ENCODE data around the gene AZIN2.
"Not testable (repeated sequence)": the region's sequence is repeated elsewhere in the genome, so short reads cannot be mapped to it uniquely, and the experiment has no call there.

The AZIN2 gene

DNA sequence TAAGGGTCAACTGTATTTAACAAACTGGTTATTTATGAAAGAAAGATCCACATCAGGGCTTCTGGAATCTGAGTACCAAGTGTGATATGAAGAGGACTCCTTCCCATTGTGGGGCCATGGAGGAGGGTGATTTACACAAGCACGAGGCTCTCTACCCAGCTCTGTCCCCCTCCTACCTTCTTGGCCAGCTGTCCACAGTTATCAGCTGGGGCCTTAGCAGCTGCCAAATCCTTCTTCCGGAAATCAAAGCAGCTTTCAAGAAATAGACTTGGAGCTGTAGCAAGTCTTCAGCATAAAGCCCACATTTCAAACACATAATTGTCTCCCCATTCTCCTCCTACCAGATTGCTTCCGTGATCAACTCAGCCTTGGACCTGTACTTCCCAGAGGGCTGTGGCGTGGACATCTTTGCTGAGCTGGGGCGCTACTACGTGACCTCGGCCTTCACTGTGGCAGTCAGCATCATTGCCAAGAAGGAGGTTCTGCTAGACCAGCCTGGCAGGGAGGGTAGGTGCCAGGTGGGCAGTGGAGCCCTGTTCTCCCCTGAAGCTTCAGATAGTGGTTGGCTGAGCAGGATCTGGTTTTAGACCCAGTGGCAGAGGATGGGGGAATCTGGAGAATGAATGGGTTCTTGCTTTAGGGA, 15.5 kb downstream of the AZIN2 start:
- DNase-seq: no peak

DNA sequence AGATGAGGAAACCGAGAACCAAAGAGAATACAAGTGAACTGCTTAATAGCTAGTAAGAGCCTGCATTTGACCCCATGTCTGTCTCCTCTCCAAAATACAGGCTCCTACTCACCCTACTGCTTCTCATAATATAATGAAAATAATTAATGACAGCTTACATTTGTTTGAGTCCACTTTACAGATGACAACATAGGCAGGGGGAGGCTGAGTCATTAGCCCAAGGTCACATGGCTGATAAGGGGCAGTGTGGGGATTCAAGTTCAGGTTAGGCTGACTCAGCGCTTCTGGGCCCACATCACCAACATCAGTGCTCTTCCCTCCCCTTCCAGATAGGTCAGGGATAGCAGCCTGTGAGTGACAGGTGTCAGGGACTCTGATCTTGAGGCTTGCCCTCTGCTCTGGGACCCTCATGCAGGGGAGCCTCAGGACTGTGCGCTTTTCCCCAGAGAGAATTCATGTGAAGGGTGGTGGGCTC, 16.2 kb downstream of the AZIN2 start:
- no peak for DNase-seq

DNA sequence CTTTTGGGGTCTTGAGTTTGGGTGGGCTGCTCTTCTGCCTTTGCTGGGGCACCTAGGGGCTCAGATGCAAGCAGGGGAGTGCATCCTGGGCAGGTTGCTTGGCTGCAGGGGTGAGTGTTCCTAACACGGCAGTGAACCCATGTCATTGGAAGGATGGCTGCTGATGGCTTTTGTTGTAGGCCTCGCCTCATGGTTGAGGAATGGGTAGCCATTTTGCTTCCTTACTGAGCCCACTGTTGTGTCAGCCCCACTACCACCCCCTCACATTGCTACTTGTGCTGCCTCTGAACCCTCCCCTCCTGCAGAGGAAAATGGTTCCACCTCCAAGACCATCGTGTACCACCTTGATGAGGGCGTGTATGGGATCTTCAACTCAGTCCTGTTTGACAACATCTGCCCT, 16.8 kb downstream of the AZIN2 start:
- no peak for DNase-seq

DNA sequence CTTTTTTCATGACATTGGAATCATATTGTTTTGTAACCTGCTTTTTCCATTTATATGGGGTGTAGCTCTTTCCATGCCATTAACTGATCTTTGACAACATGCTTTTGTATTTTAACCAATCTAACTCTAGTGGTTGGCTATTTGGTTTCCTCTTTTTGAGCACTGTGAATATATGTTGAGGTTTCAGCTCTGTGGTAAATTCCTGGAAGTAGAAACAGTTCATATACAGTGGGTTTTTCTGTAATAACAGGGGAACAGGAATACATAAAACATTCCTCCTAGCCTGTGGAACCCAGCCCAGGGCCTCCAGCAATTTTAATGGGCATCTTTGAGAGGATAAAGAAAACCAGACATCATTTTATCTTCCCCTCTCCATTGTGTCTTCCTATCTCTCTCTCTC, 17.4 kb downstream of the AZIN2 start:
- peak in 1 of 5 donors; percentile 52 for DNase-seq

DNA sequence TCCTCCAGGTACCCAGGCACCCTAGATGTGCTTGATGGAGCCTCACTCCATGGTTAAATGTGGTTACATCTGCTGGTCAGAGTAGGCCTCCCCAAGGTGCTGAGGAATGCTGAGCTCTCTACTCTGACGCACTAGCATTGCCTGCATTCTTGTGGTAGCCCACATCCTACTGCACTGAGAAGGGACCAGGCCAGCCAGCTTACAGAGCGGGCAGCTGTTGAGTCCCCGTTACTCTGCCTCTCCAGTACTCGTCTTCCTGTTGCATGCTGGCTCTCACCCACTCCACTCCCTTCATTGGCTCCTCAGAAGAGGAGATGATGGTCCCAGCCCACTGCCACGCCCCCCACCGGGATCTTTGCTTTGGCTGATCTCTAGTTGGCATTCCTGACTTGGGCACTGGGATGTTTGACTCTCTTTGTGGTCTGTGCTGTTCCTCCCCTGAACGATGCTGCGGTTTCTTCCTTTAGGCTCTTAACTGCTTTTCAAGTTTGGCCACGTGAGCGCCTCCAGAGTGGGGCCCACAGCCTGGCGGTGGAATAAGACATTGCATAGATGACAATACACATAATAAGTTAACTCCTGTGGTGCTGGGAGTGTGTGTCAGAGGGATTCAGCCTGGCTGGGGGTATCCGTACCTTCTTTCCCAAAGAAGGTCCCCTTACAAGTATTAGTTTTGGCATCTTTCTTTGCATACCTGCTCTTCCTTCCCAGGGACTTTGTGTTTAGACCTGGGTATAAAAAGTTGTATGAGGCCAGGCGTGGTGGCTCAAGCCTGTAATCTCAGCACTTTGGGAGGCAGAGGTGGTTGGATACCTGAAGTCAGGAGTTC, 18.6 kb downstream of the AZIN2 start:
- peak; percentile 35 to 96 (median 56) for DNase-seq

DNA sequence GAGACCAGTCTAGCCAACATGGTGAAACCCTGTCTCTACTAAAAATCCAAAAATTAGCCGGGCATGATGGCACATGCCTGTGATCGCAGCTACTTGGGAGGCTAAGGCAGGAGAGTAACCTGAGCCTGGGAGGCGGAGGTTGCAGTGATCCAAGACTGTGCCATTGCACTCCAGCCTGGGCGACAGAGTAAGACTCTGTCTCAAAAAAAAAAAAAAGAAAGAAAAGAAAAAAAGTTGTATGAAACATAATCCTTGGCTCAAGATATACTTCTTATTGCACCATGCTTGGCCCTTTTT, 19.1 kb downstream of the AZIN2 start:
- not testable (repeated sequence) for DNase-seq

DNA sequence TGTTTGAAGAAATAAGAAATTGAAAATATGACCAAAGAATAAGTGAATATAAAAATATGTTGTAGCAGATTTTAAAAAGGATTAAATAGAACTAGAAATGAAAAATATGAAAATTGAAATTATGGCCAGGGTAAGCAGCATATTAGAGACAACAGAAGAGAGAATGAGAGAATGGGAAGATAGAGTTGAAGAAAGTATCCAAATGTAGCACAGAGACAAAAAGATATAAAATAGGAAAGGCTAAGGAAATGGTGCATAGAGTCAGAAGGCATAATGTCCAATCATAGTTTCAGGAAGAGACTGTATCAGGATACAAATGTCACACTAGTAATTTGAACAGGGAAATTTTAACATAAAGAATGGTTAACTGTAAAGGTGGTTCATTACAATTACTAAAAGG, 29.5 kb downstream of the AZIN2 start:
- DNase-seq: no peak

DNA sequence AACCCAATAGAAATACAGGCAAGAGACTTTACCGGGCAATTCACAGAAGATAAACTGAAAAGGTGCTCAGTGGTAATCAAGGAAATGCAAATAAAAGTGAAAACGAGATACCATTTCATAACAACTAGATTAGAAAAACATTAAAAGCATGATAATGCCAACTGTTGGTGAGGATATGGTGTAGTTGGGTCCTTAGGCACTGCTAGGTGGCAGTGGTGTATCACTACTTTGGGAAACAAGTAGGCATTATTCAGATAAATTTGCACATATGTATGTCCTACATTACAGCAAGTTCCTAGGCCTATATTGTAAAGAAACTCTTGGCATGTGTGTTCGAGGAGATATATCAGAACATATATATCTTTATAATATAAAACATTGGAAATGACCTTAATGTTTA, 31.0 kb downstream of the AZIN2 start:
- DNase-seq: peak in 1 of 5 donors; percentile 38

DNA sequence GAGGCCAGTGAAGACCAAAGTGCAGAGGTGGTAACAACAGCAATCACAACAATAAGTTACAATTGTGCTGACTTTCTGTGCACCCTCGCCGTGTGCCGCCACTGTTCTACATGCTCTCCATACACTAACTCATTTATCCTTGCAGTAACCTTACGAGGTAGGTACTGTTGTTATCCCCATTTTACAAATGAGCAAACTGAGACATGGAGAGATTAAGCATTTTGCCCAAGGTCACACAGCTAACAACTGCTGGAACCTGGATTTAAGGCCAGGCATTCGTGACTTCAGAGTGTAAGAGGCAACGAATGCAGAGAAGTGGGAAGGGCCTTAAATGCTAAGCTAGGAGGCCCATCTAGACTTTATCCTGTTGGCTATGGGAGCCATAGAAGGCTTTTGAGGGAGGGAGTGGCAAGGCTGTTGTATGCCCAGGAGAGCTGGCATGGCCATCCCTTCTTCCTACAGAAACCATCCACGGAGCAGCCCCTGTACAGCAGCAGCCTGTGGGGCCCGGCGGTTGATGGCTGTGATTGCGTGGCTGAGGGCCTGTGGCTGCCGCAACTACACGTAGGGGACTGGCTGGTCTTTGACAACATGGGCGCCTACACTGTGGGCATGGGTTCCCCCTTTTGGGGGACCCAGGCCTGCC, 36.6 kb downstream of the AZIN2 start:
- DNase-seq: no peak

DNA sequence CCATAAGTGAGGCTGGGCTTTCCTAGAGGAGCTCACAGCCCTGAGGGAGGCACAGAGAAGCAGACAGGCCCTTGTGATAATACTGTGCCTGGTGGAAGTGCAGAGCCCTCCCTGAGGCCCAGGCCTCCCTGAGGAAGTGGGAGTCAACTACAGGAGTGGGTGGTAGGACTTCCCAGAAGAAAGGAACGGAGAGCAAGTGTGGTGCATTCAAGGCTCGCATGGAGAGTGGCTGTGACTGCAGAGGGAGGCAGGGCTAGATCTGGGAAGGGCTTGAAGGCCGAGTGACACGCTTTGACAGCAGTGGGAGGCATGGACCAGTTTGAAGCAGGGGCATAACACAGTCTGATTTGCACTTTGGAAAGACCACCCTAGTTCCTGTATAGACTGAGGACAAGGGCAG, 37.3 kb downstream of the AZIN2 start:
- DNase-seq: no peak

DNA sequence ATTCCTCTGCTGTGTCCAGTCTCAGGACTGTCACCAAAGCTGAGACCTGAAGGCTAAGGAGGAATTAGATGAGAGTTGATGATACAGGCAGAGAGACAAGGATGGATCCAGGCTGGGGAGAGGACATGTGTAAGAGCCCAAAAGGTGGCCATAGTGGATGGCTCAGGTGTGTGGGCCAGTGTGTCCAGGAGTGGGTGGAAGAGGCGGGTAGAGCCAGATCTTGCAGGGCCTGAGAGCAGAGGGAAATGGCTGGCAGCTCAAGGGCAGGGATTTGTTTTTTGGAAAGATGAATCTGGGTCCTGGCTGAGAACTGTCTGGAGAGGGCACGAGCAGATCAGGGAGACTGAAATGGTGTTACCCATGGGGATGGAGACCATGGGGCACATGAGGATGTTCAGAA, 38.1 kb downstream of the AZIN2 start:
- no peak for DNase-seq

DNA sequence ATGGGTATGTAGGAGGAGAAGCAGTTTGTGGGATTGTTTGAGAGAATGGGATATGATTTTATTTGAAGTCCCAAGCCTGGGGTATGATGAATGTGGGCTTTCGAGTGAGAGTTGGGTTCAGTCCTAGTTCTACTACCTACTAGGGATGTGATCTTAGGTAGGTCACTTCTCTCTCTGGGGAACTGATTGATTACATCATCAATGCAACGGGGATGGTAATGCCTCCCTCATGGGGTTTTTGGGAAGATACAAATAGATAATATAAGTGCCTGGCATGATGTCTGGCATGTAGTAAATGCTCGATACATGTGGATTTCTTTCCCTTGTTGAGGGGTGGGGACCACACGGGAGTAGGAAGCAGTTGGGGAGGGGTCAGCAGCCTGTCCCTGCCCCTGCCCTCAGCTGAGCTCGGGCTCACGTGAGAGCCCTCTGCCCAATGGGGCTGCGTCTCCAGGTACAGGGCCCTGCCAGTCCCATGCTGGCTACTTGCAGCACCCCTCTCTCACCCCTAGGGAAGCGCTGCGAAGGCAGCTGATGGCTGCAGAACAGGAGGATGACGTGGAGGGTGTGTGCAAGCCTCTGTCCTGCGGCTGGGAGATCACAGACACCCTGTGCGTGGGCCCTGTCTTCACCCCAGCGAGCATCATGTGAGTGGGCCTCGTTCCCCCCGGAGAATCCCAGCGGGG, 38.7 kb downstream of the AZIN2 start:
- DNase-seq: no peak

DNA sequence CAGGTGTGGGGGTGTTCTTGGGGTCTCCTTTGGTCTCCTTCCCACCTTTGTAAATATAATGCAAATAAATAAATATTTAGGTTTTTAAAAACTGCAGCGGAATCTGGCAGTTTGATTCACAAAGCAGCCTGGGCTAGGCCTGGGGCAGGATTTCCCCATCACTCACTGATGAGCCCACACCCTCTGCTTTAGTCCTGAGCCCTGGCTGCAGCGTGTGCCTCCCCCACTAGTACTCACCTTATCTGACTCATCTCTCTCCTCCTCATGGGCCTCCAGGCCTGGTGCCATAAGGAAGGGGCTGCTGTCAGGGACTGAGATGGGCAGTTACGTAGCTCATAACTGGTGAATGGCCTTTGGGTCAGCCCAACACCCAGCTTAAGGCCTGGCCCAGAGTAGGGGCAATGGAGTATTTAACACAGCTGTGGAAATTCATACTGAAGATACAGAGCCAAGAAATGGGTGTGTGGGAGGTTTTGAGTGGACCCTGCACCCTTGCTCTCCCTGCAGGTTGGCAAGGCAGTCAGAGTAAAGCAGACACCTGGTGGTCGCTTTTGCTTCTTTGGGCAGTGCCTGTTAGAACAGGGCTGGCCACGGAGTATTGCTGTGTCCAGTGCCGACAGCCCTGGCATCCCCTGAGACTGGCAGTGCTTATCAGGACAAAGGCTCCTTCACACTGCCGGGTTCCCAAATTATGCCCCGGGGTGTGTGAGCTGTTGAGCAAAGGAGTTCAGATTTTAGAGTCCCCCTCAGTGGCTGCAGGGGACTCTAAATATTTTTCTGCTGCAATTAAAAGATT, 39.7 kb downstream of the AZIN2 start:
- DNase-seq: no peak

DNA sequence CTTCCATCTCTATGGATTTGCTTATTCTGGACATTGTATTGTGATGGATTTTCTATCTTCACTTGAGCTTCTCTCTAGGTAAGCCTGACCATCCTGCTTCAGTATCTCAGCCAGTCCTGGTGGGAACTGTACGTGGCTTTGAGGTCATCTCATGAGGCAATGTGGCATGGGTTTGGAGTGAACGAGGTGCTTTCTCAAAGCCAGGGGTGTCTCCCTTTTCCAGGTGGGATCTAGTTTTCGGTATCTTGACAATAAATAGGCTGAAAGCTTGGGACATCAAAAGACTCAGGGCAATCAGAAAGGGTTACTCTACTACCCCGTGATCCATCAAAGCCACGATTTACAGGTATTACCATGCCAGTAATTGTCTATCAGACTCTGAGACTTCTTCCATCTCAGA, 40.8 kb downstream of the AZIN2 start:
- no peak for DNase-seq

DNA sequence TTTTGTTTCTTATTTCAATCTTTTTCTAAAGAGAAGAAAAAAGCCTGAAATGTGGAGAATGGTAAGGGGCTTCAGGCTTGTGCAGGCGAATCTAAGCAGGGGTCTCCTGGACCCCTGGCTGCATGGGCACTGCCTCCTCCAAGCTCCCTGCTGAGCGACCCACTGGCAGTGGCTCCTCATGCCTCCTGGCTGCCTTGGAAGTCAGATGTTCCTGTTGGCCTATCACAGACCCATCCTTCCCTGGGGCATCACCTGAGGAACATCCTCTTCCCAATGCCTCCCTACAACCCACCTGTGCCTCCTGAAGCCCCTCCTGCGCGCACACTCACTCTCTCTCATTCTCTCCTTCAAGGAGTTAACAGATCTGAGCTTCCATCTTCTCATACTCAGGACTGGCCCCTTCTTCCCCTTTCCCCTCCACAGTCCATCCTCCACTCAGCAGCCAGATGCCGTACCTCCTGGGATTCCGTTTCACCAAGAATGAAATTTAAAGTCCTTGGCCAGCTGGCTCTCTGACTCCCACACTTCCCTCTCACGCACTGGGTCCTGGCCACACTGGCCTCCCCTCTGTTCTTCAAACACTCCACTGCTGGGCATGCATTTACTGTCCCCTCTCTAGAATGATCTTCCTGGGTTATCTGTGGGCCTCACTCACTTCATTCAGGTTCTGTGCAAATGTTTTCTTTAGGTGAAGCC, 41.7 kb downstream of the AZIN2 start:
- DNase-seq: no peak

DNA sequence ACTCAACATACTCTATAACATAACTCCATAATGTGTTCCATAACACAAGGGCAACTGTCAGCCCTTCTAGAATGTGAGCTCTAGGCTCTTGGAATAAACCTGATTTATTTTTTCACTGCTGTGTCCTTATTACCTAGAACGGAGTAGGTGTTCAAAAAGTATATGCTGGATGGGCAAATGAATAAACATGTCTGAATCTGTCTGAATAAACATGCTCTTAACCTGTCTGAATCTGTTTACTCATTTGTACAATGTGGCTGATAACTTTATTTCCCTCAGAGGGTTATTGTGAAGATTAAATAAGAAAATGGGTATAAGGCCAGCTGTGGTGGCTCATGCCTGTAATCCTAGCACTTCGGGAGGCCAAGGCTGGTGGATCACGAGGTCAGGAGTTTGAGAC, 42.3 kb downstream of the AZIN2 start:
- no peak for DNase-seq

DNA sequence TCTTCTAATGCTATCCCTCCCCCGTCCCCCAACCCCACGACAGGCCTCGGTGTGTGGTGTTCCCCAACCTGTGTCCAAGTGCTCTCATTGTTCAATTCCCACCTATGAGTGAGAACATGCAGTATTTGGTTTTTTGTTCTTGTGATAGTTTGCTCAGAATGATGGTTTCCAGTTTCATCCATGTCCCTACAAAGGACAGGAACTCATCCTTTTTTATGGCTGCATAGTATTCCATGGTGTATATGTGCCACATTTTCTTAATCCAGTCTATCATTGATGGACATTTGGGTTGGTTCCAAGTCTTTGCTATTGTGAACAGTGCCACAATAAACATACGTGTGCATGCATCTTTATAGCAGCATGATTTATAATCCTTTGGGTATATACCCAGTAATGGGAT, 43.7 kb downstream of the AZIN2 start:
- not testable (repeated sequence) for DNase-seq

DNA sequence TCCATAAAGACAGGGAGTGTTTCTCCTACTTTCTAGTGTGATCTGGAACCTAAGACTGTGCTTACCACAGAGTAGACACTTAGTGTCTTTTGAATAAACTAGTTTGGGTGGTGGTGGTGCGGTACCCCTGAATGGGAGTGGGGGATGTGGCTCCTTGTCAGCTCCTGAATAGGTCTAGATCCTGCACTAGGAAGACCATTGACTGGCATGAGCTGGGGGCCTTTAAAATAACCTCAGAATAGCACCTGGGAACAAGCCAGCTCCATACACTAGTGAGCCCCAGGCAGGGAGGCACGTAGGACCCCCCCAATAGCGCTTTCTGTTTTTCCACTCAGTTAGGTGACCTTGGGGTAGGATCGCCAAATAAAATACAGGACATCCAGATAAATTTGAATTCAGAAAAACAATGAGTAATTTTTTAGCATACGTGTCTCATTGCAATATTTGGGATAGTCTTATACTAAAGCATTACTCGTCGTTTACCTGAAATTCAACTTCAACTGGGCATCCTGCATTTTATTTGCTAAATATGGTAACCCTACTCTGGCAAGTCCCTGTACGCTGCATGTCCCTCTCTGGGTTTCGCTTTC, 45.6 kb downstream of the AZIN2 start:
- DNase-seq: no peak

DNA sequence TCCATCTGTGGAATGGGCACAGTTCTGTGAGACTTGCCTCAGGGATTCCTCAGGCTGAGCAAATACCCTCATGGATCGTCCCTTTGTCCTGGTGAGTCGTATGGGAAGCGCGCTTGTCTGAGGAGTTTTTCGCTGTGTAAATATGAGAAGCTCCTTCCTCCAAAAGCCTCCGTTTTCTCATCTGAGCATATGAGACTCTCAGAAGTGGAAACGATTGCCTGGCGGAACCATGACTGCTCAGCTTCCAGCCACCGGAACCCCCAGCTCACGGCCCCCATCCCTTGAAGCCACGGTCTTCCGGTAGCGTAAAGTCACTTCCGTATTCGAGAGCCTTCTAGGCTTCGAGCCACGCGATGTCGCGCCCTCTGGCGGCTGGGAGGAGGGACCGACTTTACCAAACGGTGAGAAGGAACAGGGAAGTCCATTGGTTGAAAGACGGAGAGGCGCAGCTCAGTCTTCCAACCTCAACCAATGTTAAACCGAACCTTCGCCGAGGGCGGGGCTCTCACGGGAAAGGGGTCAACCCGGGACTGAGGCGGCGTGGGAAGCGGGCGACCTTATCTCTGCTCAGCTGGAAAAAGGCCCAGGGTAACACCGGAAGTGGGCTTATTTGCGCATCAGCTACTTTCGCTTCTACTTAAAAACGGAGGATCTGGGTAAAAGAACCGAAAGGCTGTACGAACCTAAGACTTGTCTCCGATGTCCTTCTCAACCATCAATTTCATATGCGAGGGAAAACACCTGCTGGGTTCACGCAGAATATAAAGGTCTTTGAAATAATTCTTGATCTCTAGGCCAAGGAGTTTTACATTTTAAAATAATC, 46.3 kb downstream of the AZIN2 start:
- peak; percentile 96 to 100 (median 97) for DNase-seq

DNA sequence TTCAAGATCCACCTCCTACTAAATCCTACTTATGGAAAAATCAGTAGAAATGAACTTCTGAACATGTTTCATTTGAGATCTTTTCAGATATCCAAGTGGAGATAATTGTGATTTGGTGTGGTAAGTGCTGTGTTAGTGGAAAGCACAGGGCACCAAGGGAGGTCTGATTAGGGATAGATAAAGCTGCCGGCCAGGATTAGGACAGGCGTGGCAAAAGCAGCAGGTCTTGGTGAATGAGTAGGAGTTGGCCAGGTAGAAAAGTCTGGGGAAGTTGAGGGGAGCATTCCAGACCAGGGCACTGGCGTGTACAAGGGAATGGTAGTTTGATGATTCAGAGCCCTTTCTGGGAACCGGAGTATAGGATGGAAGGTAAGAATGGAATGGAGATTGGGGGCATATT, 47.8 kb downstream of the AZIN2 start:
- no peak for DNase-seq

DNA sequence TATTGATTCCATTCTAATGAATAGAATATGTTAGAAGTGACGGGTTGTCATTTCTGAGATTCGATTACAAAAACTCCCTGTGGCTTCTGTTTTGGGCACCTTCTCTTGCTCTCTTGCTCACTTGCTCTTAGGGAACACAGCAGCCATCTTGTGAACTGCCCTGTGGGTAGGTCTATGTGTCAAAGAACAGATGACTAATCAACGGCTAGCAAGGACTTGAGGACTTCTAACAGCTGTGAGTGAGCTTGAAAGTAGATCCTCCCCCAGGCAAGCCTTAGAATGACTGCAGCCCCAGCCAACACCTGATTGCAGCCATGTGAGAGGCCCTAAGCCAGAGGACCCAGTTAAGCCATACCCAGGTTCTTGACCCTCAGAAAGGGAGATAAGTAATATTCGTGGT, 49.3 kb downstream of the AZIN2 start:
- DNase-seq: peak in 1 of 5 donors; percentile 52

Measured in T-helper 1 cell (primary cell).